Activated naive CD8-positive, alpha-beta T cell treated with anti-CD3 and anti-CD28 coated beads, Interleukin-2, amount 50 U/mL, for 24 hours (primary cell): ENCODE results near the gene CSNK1D.

Source experiments
- ATAC-seq: fragments of 150-1000 bp; cut with Tn5 transposase; one replicate; pipeline ENCODE4 v1.10.0; 2021
- DNase-seq: peaks from one replicate; pipeline ENCODE4 v3.0.0; 2021
- H3K27ac Mint-ChIP-seq: one replicate; pipeline ENCODE4 v1.8.0; 2021; ENCODE audit warnings: mild to moderate bottlenecking, mixed read lengths
- H3K27me3 Mint-ChIP-seq: one replicate; pipeline ENCODE4 v1.8.0; 2021; ENCODE audit warnings: mixed read lengths
- H3K36me3 Mint-ChIP-seq: one replicate; pipeline ENCODE4 v1.8.0; 2021; ENCODE audit warnings: low read depth, mixed read lengths
- H3K4me1 Mint-ChIP-seq: one replicate; pipeline ENCODE4 v1.8.0; 2021; ENCODE audit warnings: mixed read lengths
- H3K4me3 Mint-ChIP-seq: one replicate; pipeline ENCODE4 v1.8.0; 2021; ENCODE audit warnings: mild to moderate bottlenecking, moderate library complexity, mixed read lengths
- H3K9me3 Mint-ChIP-seq: one replicate; pipeline ENCODE4 v1.8.0; 2021; ENCODE audit warnings: mixed read lengths

The CSNK1D gene

DNA sequence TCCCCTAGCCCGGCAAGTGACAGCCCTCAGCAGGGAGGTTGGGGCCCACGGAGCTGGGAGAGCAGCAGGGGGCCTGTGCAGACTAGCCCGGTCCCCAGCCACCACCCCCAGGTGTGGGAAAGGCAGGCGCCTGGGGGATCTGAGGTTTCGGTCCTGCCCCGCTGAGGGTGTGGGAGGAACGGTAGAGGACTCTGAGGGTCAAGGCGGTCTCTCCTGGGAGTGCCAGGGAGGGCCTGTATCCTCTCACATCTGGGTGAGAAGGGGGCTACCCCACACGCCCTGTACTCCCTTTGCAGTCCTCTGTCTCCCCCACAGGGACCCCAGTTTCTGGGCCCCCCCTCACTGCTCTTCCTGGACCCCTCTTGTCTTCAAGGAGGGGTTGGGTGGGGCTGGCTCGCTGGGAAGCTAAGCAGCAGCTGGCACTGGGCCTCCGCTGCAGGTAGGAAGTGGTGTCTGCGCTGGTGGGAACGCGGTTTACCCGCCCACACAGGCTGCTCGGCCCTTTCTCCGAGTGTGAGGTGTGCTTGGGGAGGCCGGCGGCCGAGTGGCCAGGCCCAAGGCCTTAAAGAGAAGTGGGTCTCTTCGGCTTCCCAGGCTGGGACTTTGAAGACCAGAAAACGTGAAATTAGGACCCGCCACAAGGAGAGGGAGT is 28.5 kb upstream of the CSNK1D start:
- no peaks in the 10 kb centered on the region for H3K36me3 Mint-ChIP-seq
- DNase-seq (peak; percentile 79), ATAC-seq (no peak)
- peak overlapping the region; percentile 73 for H3K4me3 Mint-ChIP-seq
- peaks cover 93% of the 10 kb centered on the region for H3K4me1 Mint-ChIP-seq
- peaks cover 2% of the 10 kb centered on the region for H3K27me3 Mint-ChIP-seq
- H3K27ac Mint-ChIP-seq: peak overlapping the region; percentile 82
- H3K9me3 Mint-ChIP-seq: no peaks in the 10 kb centered on the region

DNA sequence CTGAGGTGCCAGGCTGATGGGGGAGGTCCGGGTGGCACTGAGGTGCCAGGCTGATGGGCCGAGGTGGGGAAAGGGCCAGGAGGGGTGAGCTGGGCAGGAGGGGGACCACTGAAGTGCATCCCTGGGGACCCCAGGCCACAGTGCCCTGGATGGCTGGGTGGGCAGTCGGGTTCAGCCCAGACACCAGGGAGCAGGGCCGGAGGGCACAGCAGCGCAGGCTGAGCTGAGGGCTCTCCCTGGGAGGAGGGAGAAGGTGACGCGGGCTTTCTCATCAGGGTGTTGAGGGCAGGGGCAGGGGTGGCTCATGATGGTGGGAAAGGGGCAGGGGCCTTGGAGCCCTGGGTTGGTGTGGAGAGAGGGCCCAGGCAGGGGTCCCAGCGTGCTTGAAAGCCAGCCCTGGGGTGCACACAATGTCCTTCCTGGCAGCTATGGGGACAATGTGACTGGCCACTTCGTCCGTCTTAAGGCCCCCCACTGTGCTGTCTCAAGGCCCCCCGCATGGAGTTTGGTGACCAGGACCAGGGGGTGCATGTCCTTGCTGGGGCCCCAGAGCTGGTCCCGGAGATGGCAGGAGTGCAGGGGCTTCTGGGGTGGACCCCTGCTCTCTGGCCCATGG is 27.9 kb upstream of the CSNK1D start:
- peaks cover 2% of the 10 kb centered on the region for H3K27me3 Mint-ChIP-seq
- peaks cover 93% of the 10 kb centered on the region for H3K4me1 Mint-ChIP-seq
- peak overlapping the region; percentile 90 for H3K4me3 Mint-ChIP-seq
- H3K9me3 Mint-ChIP-seq: no peaks in the 10 kb centered on the region
- DNase-seq (no peak), ATAC-seq (no peak)
- peak overlapping the region; percentile 100 for H3K27ac Mint-ChIP-seq
- H3K36me3 Mint-ChIP-seq: no peaks in the 10 kb centered on the region

DNA sequence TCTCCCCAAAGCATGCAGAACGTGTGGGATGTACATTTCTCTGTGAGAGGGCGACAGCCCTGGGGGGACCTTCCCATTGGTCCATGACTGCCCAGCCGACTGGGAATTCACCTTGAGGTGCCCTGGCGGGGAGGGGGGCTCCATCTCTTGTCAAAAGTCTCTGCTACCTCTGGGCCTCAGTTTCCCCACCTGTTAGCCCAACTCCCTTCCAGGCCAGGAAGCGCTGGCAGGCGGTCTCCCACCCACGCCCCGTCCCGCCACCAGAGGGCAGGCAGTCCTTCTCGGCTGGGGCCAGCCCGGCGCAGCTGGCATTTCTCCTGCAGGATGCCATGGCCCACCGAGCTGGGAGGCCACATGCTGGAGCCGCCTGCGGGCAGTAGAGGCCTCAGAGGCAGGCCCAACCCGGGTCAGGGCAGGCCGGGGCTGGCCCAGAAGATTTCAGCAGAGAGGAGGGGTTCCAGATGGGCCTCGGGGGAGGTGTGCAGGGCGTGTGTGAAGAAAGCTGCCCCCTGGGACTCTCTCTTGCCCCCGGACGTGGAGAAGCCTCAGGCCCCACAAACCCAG is 27.3 kb upstream of the CSNK1D start:
- H3K27ac Mint-ChIP-seq: peak overlapping the region; percentile 100
- H3K9me3 Mint-ChIP-seq: no peaks in the 10 kb centered on the region
- DNase-seq (peak; percentile 81), ATAC-seq (no peak)
- no peaks in the 10 kb centered on the region for H3K36me3 Mint-ChIP-seq
- H3K27me3 Mint-ChIP-seq: peaks cover 2% of the 10 kb centered on the region
- H3K4me1 Mint-ChIP-seq: peaks cover 90% of the 10 kb centered on the region
- H3K4me3 Mint-ChIP-seq: peak overlapping the region; percentile 90

DNA sequence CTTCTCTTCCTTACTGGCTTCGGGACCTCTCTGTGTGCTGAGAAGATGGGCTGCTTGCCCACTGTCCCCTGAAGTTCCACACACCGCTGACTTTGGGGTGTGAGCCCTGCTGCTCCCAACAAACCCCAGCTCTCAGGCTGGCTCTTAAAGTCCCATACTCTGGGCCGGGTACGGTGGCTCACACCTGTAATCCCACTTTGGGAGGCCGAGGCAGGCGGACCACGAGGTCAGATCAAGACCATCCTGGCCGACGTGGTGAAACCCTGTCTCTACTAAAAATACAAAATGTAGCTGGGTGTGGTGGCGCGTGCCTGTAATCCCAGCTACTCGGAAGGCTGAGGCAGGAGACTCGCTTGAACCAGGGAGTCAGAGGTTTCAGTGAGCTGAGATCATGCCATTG is 26.7 kb upstream of the CSNK1D start:
- Mint-ChIP-seq H3K27ac (peak overlapping the region; percentile 100), H3K36me3 (no peaks in the 10 kb centered on the region), H3K9me3 (no peaks in the 10 kb centered on the region), H3K4me3 (peak overlapping the region; percentile 90), H3K4me1 (peaks cover 89% of the 10 kb centered on the region), H3K27me3 (peaks cover 2% of the 10 kb centered on the region)
- ATAC-seq (no peak), DNase-seq (no peak)

DNA sequence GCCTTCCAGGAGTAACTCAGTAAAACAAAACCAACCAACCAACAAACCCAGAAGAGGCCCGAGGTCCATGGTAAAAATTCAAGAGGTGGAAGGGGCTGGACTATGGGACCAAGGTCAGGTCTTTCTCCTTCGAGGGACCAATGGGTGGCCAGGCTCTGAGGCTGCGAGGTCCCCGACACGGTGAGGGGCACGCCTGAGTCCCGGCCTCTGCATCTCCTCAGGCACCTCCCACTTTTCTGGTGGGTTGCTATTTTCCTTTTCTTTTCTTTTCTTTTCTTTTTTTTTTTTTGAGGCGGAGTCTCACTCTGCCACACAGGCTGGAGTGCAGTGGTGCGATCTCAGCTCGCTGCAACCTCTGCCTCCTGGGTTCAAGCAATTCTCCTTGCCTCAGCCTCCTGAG is 26.0 kb upstream of the CSNK1D start:
- H3K27ac Mint-ChIP-seq: peak overlapping the region; percentile 100
- H3K4me3 Mint-ChIP-seq: peak overlapping the region; percentile 90
- peak; percentile 54 for DNase-seq
- peak; percentile 20 for ATAC-seq
- no peaks in the 10 kb centered on the region for H3K9me3 Mint-ChIP-seq
- peaks cover 88% of the 10 kb centered on the region for H3K4me1 Mint-ChIP-seq
- peaks cover 2% of the 10 kb centered on the region for H3K27me3 Mint-ChIP-seq
- H3K36me3 Mint-ChIP-seq: no peaks in the 10 kb centered on the region

DNA sequence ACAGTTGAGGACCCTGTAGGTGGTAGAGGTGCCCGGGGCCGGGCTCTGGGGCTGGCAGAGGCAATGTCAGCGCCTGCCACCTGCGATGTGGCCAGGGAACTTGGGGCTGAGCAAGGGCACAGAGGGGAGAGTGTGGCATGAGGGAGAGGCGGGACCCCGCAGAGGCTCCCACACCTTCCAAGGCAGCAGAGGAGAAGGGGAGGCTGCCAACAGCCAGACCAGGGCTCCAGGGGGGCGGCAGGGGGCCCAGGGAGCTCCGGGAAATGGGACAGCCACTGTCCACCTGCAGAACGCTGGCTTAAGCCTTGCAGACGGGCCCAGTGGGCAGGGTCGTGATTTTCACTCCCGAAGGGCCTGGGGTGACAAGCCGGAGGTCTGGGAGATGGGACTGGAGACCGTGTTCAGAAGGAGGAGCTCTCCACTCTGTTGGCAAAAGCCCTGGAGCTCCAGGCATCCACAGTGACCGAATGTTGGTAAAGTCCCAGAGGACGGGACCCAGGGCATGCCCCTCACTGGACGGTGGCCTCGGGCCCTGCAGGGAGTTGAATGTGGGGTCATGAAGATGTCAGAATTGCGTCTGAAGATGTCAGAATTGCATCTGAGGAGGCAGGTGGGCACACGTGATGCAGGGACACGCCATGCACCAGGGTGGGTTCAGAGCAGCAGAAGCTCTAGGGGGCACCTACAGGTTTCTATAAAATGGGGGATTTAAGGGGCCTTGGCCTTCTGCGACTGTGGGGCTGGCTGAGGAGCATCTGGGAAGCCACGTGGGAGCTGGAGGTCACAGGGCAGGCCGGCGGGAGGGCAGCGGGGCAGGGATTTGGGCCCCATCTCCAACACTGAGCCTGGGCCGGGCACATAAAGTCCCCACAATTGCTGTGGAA is 25.3 kb upstream of the CSNK1D start:
- H3K4me3 Mint-ChIP-seq: peak overlapping the region; percentile 90
- DNase-seq: no peak
- H3K4me1 Mint-ChIP-seq: peaks cover 91% of the 10 kb centered on the region
- H3K36me3 Mint-ChIP-seq: no peaks in the 10 kb centered on the region
- no peak for ATAC-seq
- H3K9me3 Mint-ChIP-seq: no peaks in the 10 kb centered on the region
- H3K27me3 Mint-ChIP-seq: peaks cover 2% of the 10 kb centered on the region
- peak overlapping the region; percentile 100 for H3K27ac Mint-ChIP-seq

DNA sequence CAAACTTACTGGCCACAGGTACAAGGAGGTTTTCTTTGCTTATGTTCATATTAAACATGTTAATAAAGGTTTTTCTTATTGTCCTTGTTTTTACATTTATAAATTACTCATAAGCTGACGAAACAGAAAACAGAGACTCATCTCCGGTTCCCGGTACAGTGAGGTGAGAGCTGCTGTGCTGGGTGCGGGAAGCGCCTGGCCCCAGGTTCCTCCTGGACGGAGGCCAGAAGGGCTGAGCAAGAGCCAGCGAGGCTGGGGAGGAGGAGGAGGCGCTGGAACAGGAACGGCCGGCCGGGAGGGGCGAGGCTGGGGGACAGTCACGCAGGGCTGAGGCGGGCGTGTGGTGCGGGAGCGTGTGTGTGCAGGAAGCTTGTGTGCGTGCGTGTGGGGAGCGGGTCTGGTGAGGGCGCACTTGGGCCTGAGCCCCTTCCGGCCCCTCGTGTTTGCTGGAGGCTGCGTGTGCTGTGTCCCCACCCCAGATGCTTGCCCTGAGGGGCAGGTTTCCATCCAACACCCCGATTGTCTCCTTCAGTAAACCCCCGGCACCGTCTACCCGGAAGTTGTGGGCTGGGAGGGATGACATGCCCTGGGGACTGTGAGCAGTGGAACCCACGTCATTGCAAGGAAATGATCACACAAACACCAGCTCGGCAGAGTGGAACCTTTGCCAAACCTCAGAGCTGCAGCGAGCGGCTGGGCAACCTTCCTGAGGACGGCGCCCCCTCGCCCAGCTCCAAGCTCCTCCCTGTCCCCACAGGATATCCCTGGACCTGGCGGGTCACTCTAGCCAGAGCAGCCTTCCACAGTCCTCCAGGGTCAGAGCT is 24.4 kb upstream of the CSNK1D start:
- Mint-ChIP-seq H3K4me1 (peaks cover 86% of the 10 kb centered on the region), H3K27me3 (peaks cover 2% of the 10 kb centered on the region)

DNA sequence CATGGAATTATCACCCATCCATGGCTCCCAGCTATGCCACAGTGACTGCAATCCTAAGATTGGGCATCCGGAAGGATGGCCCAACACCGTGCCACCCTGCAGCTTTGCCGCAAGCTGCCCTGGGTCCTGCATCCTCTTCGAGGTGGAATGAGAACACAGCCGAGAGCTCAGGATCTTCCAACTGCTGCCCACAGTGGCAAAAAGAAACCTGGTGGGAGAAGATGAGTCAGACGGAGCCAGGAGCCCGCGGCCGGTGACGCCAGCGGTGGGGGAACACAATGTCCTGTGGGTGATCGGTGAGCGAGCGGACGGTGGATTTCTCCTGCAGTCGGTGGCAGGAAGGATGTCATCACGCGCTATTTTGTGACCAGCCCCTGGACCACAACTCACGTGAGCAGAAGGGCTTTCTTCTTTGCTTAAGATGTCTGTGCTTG is 23.8 kb upstream of the CSNK1D start:
- ATAC-seq (peak; percentile 33), DNase-seq (peak; percentile 92)
- H3K4me1 Mint-ChIP-seq: peaks cover 79% of the 10 kb centered on the region
- peak overlapping the region; percentile 90 for H3K4me3 Mint-ChIP-seq
- peaks cover 2% of the 10 kb centered on the region for H3K36me3 Mint-ChIP-seq
- peaks cover 2% of the 10 kb centered on the region for H3K27me3 Mint-ChIP-seq
- H3K27ac Mint-ChIP-seq: peak overlapping the region; percentile 100
- H3K9me3 Mint-ChIP-seq: no peaks in the 10 kb centered on the region

More for the DNA sequence above, 24.4 kb upstream of the CSNK1D start:
- peak overlapping the region; percentile 90 for H3K4me3 Mint-ChIP-seq
- DNase-seq: peak; percentile 91
- peak; percentile 79 for ATAC-seq
- H3K9me3 Mint-ChIP-seq: no peaks in the 10 kb centered on the region
- H3K36me3 Mint-ChIP-seq: peaks cover 2% of the 10 kb centered on the region
- peak overlapping the region; percentile 100 for H3K27ac Mint-ChIP-seq

DNA sequence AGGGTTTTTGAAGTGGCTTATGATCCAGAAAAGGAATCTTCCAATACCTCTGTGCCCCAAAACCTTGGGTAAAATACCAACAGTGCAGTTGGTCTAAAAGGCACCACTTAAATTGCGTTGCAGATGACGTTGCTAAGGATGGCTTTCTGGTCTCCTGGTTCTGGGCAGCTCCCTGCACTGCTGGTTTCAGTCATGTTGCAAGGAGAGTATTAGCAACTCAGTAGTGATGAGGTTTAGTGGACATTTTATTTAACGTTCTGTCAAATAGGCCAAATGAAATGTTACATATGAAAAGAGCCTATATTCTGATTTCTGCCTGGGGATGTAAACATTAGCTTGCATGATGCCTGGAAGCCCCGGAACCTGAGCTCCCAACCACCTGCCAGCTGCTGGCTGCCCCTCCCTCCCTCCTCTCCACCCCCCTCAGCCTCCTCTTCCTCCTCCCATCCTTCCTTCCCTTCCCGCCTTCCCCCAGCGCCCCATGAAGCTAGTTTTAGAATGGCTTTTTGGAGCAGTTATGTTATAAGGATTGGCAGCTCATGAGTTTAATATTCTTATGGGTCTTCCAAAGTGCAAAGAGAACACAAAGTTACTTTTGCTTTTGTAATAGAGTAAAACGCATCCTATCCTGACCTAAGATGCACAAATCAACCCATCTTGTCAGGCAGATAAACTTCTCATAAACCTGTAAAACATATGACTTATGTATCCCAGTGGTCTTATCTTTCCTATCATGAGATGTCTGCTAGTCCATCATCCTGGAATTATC is 23.2 kb upstream of the CSNK1D start:
- Mint-ChIP-seq H3K9me3 (no peaks in the 10 kb centered on the region), H3K27ac (peak overlapping the region; percentile 100), H3K4me3 (peak overlapping the region; percentile 90), H3K4me1 (peaks cover 77% of the 10 kb centered on the region), H3K36me3 (peaks cover 2% of the 10 kb centered on the region), H3K27me3 (peaks cover 2% of the 10 kb centered on the region)
- ATAC-seq: no peak
- DNase-seq: no peak

DNA sequence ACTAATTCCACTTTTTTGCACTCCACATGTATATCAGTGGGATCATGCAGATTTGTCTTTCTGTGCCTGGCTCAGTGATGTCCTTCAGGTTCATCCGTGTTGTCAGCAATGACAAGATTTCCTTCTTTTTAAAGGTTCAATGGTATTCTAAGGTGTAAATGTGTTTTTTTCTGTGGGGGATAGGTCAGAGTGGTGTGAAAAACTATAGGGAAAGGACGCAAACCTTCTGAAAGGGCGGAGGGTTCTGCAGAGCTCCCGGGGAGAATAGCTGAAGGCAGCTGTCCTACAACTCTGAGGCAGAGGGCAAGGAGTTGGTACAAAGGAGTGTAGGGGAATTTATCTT is 21.9 kb upstream of the CSNK1D start:
- ATAC-seq (no peak), DNase-seq (no peak)
- peaks cover 2% of the 10 kb centered on the region for H3K36me3 Mint-ChIP-seq
- peaks cover 2% of the 10 kb centered on the region for H3K27me3 Mint-ChIP-seq
- no peaks in the 10 kb centered on the region for H3K9me3 Mint-ChIP-seq
- H3K4me1 Mint-ChIP-seq: peaks cover 69% of the 10 kb centered on the region
- peak overlapping the region; percentile 24 for H3K27ac Mint-ChIP-seq
- H3K4me3 Mint-ChIP-seq: peak overlapping the region; percentile 5

DNA sequence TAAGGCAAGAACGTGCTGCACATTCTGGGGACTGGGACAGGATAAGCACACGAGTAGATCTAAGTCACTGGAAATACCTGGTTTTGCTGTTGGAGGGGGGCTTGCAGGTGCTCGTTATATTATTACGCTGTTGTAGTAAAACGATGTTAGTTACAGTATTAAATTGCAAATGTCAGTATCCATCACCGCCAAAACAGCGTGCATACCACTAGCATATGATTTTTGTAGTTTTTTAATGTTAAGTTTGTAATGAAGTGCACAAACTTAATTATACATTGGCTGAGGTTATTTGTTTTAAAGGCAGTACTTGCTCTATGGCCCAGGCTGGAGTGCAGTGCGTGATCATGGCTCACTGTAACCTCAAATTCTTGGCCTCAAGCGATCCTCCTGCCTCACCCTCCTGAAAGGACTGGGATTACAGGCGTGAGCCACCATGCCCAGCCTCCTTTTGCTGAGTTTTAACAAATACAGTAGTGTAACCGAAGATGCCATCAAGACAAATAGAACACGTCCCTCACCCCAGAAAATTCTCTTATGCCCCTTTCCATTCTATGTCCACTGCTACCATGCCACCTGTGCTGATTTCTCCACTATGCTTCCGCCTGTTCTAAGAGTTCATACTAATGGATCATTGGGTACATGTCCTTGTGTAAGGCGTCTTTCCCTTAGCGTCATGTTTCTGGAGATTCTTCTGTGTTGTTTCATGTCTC is 20.7 kb upstream of the CSNK1D start:
- peaks cover 2% of the 10 kb centered on the region for H3K36me3 Mint-ChIP-seq
- ATAC-seq (no peak), DNase-seq (no peak)
- H3K4me3 Mint-ChIP-seq: peak overlapping the region; percentile 61
- peaks cover 58% of the 10 kb centered on the region for H3K4me1 Mint-ChIP-seq
- peaks cover 2% of the 10 kb centered on the region for H3K27me3 Mint-ChIP-seq
- H3K27ac Mint-ChIP-seq: peak overlapping the region; percentile 82
- no peaks in the 10 kb centered on the region for H3K9me3 Mint-ChIP-seq

DNA sequence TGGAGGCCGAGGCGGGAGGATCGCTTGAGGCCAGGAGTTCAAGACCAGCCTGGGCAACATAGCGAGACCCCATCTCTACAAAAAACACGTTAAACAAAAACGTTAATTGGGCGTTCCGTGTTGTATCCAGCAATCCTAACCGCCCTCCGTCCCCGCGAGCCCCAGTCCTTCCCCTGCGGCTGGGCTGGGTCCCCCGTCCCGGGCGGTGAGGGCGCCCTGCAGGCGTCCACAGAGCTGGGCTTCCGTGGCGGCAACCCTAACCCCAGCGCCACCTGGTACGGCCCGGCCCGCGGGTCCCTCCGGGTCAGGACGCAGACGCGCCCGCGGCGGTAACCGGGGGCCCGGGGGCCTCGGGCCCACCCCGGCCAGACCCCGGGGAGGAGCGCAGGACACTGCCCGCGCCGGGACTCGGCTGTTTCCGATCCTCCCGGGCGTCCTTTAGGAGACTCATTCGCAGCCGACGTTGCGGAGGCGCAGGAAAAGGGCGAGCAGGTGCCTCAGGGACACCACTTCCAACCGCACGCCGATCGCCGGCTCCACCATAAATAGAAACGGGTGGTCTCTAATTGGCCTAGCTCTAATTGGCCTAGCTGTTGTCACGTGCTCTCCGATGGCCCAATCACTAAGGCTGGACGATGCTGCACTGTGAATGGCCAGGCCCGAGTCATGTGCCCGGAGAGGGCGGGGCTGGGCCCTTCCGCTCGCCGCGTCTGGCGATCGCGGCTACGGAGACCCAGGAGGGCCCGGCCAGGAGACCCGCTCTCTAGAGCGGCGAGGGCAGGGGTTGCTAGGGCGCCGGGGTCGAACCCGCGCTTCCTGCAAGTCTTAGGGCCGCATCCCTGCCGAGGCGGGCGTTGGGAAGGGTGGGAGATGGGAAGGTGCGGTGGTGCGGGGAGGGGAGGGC is 19.0 kb upstream of the CSNK1D start:
- H3K4me3 Mint-ChIP-seq: peak overlapping the region; percentile 79
- H3K27ac Mint-ChIP-seq: peak overlapping the region; percentile 88
- H3K27me3 Mint-ChIP-seq: no peaks in the 10 kb centered on the region
- peaks cover 49% of the 10 kb centered on the region for H3K4me1 Mint-ChIP-seq
- peak; percentile 95 for ATAC-seq
- peaks cover 2% of the 10 kb centered on the region for H3K36me3 Mint-ChIP-seq
- no peaks in the 10 kb centered on the region for H3K9me3 Mint-ChIP-seq
- DNase-seq: peak; percentile 91
